Stimulated activated CD4-positive, alpha-beta T cell treated with anti-CD3 and anti-CD28 coated beads, Interleukin-1b, Interleukin-23, amount 100 ng/mL, for 24 hours (primary cell): ENCODE results near the gene MRE11.
"Not testable (repeated sequence)": the region's sequence is repeated elsewhere in the genome, so short reads cannot be mapped to it uniquely, and the experiment has no call there.

Experiments used
- DNase-seq, 4 experiments: peaks; one replicate each; pipeline ENCODE4 v3.0.0-alpha.2; 2020; ENCODE audit warnings: low read depth in 4 of 4, low spot score in 1 of 4

Gene MRE11

DNA sequence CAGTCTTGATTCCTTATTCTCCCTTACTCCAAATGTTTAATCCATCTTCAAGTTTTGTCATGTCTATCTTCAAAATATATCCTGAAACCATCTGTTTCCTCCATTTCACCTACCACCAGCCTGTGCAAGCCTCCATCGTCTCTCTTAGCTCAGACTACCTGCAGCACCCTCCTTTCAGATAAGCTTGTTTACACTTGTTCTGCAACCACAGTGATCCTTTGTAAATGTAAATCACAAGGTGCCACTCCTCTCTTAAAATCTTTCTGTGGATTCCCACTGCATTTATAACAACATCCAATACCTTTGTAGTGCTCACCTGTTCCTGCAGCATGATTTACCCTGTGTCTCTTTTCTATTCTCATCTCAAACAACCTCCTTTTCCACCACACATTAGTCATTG lies 60.6 kb downstream of the MRE11 start:
- no peak for DNase-seq

GRCh38 chr11:94424662-94425061 lies 69.0 kb downstream of the MRE11 start:
- no peak for DNase-seq

- DNase-seq, result no peak
These were observed 69.6 kb downstream of the MRE11 start for GRCh38 chr11:94424011-94424410.

DNA sequence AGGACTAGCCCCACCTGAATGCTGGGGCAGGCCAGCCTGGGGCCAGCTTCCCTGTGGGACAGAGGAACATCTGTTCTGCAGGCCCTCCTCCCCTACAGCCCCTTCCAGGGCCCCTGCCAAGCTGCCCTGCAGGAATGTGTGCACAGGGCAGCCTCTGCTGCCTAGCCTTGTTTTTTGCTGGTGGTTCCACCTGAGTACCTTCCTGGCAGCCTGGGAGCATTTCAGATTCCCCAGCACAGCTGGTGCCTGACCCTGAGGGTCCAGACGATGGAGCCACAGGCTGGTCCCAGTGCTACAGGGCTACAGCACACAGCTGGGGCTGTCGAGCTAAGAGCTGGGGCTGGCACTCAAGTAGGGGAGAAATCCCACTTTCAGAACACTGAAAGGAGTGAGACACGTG lies 70.1 kb downstream of the MRE11 start:
- no peak for DNase-seq

- no peak for DNase-seq
These were observed 75.4 kb downstream of the MRE11 start for GRCh38 chr11:94418123-94418765.

- no peak for DNase-seq
These were observed 76.2 kb downstream of the MRE11 start for GRCh38 chr11:94417386-94417987.

DNA sequence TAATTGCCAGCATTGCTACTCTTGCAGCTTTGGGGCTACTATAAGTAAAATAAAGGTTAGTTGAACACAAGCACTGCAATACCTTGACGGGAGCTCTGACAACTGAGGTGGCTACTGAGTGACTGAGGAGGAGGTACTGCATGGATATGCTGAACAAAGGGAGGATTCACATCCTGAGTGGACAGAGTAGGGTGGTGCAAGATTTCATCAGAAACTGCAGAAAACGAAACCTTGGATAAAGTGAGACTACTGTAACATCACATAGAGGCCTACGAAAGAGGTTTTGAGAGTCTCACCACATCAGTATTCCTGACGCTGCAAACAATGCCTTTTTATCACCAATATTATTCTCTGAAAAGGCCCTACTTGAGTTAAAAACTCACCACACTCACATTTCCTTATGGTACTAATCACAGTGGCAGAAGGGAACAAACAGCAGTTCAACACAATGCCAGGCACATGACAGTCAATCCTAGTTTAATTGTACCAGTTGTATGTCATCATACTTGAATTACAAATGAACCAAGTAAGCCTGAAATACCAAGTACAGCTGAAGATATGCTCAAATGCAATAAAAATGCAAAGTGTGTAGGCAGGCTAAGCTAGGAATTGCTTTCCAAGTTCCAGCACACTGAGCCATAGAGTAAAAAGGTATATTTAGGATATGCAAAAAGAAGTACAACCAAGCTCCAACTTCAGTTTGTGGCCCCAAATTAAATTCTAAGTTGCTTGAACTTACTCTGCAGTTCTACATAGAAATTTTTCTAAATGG lies 88.4 kb downstream of the MRE11 start:
- DNase-seq, result no peak

DNA sequence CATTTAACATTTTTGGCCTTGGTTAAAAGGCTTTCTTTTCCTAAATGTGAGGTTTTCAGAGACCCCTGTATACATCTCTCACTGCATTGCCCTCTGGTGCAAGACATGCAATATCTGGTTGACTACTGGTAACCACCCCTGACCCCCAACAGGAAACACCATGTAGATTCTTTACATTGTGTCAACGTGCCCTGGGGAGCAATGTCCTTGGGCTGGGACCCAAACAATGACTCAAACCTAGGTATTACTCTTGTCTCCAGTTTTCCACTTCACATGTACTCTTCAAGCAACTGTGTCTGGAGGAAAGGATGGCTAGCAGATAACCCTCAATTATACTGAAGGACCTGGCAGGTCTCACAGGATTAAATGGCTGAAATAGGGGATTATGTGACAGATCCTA lies 91.3 kb downstream of the MRE11 start:
- DNase-seq, result no peak

GRCh38 chr11:94401773-94402265 lies 91.8 kb downstream of the MRE11 start:
- no peak for DNase-seq

DNA sequence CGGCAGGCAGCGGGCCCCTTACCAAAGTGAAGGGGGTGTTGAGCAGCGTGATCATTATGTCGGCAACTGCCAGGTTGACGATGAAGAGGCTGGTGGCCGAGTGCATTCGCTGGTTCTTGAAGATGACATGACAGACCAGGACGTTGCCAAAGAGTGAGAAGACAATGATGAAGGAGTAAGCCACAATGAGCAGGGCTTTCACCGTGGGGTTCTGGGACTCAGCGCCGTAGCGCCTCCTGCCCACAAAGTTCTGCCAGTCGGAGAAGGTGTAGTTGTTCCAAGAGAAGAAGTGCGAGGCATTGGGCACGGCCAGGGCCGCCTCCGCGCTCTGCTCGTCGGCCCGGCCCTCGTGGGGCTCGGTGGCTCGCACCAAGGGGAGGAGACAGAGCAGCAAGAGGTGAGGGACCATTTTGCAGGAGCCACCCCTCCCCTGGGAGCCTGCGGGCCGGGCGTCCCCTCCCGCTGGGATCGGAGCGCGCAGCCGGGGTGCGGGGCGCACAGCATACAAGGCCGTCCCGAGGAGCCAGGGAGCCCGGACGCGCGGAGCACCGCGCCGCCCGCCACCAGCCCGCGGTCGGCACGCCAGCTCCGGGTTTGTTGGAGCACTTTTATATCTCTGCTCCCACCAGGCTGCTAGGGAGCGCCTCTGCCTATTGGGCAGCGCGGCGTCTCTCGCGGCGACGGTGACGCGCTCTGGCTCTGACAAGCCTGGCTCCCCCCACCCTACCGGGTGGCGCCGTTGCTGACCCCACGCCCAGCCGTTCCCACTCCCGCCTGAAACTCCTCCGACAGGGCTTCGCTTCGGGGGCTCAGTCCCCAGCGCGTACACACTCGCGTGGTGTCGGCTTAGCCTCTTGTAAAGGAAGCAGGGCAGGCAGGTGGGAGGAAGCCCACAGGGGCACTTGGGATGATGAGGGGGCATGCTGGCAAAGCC lies 92.5 kb downstream of the MRE11 start, which contains the start of gene GPR83:
TSS of gene GPR83 (minus strand) at position 581 of the 934 bp plus-strand sequence. CDS start at position 409, 172 bp downstream.
- DNase-seq, result no peak

GRCh38 chr11:94400457-94400838 lies 93.2 kb downstream of the MRE11 start:
- no peak for DNase-seq

- no peak for DNase-seq
These were observed 93.6 kb downstream of the MRE11 start for GRCh38 chr11:94400050-94400449.

DNA sequence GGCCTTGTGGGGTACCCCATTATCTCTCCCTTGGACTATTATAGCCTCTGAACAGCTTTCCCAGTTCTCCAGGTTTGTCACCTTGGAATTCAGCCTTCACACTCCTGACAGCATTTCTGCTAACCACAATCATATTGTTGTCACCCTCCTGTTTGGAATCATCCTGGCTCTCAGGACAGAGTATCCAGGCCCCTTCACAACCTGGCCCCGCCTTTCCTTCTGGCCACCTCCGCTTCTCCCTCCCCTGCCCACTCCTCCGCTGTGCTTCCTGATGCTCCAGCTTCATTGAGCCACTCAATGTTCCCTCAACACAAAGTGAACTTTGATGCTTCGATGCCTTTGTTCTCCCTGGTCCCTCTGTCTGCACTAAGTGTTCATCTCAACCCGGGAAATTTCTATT lies 95.5 kb downstream of the MRE11 start:
- no peak for DNase-seq

DNA sequence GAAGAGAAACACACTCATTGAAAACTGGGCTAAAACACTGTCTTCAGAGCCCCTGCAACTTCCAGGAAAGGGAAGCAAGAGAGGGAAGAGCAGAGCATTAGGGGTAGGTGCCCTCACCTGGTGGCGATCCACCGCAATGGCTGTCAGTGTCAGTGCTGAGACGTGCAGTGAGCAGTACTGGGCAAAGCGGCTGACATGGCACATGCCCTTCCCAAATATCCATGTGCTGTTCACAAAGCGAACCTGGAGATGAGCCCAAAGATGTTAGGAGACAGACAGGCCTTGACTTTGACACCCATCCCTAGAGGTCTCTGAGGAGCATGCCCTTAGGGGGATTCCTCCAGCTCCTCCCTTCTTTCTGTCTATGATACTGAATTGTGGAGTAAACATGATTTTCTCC lies 97.4 kb downstream of the MRE11 start:
- DNase-seq, result no peak

- DNase-seq, result not testable (repeated sequence)
These were observed 101.7 kb downstream of the MRE11 start for GRCh38 chr11:94391937-94392336.

DNA sequence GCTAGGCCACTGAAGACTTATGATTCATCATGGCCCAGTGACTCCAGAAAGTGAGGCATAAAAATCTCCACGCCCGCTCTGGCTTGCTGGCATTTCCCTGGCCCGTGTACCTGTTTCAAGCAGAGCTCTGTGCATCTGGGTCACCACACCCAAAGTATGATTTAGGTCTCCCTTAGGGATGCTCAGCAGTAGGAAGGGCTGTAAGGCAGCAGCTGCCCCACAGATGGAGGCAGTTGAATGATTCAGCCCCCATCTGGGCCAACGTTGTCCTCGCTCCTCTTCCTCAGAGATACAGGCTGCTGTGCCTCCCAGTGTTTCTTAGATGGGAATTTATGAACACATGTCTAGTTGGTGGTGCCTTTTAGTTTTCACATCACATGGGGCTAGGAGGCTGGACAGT lies 114.0 kb downstream of the MRE11 start:
- DNase-seq, result no peak

GRCh38 chr11:94376841-94377240 lies 116.8 kb downstream of the MRE11 start:
- DNase-seq, result no peak

DNA sequence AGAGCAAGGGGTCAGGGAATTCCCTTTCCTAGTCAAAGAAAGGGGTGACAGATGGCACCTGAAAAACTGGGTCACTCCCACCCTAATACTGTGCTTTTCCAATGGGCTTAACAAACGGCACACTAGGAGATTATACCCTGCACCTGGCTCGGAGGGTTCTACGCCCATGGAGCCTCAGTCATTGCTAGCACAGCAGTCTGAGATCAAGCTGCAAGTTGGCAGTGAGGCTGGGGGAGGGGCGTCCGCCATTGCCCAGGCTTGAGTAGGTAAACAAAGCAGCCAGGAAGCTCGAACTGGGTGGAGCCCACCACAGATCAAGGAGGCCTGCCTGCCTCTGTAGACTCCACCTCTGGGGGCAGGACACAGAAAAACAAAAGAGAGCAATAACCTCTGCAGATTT lies 123.1 kb downstream of the MRE11 start:
- not testable (repeated sequence) for DNase-seq
